NCI-H2029 (cell line): ENCODE data around the gene ADORA3.

Experiments used
- DNase-seq: peaks from one replicate; lab custom pipeline; 2025; lab: John Stamatoyannopoulos, UW

Gene ADORA3

DNA sequence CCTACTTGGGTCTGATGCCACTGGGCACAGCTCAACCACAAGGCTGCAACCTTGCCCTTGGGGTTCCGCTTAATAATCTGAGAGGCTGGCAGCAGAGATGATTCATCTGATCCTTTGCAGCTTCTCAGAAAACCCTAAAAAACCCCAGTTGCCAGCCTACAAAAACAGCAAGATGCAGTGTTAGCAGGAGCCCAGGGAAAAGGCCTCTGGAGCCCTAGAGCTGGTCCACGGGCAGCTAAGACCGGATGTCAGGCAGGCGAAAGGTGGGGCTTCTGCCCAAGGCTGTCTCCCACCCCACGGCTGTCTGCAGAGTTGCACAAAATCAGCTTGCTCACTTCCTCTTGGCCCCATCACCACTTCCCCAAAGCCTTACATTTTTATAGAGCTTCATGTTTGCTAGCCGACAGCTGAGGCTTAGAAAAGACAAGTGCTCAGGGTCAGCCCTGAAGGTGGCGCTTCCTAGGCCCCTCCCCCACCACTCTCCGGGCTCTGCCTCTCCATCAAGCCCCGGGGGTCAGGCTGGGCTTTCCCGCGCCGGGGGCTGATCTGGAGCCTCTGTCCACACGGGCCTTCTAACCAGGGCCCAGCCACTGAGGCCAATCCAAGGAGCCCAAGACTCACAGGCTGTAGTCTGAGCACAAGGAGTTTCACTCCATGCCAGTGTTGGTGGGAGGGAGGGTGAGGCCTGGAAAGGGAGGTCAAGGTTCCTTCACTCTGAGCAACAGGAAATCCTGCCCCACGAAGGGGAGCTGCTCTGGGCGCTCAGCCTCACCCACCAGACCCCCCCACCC, 4.2 kb upstream of the ADORA3 start:
- no peak for DNase-seq

DNA sequence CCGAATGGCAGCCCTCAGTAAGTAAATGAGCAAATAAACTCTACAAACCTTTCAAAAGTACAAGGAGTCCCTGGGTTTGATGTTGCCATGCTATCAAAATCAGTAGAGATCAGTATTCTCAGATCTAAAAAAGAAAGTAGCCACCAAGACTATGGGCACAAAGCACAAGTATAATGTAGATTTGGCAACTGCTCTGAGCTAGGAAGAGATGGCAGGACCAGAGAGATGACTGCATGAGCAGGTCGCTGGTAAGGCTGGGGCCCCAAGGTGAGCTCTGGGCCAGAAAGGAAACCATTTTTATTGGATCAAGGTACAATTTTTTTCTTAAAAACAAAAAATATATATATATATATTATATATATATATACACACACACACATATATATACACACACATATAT, 3.1 kb upstream of the ADORA3 start:
- DNase-seq: no peak

DNA sequence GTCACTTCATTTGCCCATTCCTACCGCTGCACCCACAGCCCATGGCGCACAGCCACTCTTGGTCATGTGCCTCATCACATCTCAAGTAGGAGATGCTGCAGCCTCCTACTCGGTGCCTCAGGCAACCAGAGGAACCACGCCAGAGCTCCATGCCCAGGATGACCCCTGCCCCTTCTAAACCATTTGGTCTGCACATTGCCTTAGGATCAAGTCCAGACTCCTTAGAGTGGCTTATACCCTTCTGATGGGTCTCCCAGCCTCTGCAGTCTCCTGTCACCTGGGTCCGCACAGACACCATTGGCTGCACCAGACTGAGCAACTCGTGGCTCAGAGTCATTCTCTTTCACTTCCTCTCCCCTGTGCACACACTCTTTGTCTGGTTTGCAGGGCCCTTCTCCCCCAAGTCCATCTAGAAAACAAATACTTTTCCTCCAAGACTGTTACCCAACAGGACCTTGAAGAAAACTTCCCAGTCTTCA, 2.2 kb upstream of the ADORA3 start:
- DNase-seq: no peak

DNA sequence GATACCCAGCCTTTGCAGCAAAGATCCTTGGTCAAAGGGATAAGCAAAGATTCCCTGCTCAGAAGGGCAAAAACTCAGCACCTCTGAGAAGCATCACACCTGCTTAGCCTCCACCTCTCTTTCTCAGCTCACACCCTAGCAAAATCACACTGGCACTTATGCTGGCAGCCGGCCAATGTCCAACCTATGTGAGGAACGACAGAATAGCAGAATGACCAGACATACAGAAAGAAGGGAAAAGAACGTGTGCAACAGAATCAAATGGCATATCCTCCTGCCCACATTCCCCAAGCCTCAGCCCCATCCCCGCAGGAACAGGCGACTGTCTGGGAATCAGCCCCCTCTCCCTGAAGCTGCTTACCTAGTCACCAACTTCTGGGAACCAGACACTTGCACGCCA, 664 bp upstream of the ADORA3 start:
- DNase-seq: no peak

DNA sequence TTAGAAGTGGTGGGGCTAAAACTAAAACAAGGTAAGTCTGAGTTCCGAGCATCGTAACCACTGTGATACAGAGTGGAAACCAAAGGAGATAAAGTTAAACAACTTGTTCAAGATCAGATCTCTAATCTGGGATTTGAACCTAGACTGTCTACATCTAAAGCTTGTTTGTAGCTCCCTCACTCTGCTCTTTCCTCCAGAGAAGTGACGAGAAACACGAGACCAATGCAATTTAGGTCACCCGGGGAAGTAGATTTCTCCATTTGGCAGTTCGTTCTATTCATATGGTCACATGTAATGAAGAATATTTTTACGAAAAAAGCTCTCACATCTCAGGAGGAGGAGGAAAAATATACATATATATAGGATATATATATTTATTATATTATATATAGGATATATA, 1.8 kb downstream of the ADORA3 start:
- no peak for DNase-seq

DNA sequence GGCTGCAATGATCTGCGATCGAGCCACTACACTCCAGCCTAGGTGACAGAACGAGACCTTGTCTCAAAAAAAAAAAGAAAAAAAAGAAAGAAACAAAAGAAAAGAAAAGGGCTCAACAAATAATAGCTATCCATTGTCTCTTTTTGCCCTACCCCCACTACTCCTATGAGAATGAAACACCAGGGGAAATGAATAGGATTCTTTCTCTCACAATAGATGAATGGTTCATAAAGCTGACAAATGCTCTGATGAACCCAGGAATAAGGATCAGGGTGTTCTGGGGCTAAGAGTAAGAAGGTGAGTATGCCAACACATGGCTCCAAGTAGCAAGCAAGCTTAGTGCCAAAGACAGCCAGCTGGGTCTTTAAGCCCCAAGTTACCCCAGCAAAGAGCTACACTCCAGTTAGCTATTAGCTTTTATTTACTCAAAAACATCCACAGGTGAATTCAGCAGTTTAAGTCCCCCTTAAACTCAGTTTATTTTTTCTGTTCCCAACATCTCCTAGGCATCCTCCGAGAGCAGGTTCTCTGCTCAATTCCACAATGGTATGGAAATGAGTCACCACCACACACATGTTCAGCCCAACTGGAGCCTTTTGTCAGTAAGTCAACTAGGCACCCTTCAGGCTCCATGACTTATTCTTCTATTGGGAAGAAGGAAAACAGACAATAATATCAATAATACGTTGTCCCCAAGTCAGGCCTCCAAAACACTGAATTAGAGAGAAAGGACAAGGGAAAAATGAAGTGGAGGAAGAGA, 4.2 kb downstream of the ADORA3 start:
- no peak for DNase-seq

DNA sequence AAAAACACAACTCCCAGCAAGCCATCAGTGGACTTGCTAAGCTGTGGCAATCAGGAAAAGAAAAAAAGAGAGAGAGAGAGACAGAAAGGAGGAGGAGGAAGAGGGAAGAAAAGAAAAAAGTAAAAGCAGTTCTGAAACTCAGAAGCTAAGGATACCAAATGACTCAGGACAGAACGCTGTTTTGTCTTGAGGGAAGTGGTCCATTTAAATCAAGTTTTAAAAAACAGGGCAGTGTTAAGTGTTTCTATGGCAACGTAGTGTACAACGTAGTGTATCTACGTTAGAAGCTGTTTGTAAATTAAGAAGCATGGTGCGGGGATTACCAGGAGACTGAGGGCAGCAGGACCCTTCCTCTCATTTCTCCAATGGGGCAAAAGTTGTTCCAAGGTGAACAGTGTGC, 5.8 kb downstream of the ADORA3 start:
- no peak for DNase-seq

DNA sequence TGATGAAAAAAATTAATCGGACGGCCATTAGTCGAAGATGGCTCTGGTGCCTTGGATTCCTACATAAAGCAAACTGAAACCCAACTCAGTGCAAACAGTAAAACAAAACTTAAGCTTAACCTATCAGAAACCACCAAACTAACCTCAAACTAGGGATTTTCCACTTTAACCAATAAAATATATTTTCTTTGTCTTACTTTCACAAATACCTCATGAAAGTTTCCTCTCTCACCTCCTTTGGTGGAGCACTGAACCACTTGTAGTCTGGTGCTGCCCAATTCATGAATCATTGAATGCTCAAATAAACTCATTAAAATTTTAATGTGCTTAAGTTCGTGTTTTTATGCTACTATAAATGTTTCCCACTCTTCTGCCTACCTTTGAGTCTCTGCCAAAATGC, 7.0 kb downstream of the ADORA3 start:
- no peak for DNase-seq

DNA sequence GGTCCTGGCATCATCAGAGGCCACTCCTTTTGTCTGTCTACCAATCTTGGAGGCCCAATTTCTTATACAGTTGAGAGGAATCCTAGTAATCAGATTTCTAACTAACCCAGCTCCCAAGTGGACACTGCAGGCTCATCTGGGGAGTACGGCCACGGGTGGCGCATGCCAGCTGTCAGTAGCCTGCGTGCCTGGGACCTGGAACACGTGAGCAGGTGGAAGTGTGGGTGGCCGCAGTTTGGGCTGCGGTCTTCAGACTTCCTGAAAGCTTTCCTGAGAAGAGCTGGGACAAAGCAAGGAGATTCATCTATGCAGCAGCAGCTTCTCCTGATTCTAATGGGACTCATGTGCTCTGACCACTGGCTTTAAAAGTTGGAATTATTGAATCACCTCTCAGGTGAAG, 12.4 kb downstream of the ADORA3 start:
- DNase-seq: no peak

DNA sequence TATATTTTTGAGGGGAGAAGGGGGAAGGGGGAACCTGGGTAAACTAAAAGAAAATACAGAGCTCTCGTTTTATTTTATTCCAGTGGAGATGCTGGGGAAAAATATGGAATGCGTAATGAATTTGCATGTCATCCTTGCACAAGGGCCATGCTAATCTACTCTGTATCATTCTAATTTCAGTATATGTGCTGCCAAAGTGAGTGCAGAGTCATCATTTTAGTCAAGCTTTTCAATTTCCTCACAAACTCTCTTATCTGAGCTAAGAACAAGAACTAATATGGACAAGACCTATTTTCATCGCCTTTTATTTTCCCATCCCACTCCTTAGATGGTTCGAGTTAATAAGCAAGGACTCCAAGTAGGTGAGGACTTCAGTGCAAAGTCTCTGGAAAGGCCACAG, 13.2 kb downstream of the ADORA3 start:
- DNase-seq: no peak

DNA sequence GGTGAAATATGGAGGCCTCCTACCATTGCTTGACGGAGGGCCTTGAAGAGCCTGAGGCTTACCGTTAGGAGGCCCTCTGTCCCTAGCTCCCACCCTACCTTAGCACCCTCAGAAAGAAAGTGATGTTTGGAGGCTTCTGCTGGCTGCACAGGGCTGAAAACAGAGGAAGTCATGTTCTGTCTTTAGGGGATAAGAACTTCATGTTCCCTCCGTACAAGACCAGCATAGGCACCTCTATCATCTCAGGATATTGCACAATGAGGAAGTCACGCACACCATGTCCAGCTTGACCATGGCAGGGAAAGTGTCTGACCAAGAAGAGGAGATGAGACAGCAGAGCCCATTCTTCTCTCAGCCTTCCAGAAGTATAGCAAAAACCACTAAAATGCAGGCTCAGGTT, 13.8 kb downstream of the ADORA3 start:
- no peak for DNase-seq

DNA sequence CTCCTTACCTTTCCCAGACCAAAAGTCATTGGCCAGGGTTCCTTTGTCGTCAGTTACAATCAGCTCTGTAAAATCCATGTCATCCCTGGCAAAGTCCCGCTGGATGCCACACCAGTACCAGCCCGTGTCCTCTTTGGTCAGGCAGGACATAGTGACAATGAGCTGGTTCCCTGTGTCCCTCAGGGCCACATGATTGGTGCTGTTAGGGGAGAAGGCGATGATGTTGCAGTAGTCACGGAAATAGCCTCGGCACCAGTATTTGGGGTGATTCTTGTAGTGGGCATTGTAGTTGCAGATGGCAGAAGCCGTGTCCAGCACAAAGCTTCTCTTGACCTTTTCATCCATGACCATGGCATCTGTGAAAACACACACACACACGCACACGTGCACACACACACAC, 14.8 kb downstream of the ADORA3 start:
- DNase-seq: no peak

DNA sequence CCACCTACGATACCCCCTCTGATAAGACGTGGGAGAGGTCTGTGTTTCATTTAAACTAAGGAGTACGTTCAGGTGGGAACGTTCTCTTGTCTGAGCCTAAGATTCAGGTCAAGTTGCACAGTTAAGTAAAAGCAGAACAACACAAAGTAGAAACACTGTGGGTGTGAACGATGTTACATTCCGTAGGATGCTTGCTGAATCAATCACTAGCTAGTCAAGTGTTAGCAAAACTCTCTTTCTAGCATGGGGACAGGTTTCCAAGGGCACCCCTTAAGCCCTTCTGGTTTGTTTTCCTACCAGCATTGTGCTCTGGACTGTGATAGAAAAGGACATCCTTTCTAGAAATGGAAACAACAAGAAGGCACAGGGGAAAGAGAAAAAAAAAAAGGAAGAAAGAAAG, 16.3 kb downstream of the ADORA3 start:
- DNase-seq: no peak

DNA sequence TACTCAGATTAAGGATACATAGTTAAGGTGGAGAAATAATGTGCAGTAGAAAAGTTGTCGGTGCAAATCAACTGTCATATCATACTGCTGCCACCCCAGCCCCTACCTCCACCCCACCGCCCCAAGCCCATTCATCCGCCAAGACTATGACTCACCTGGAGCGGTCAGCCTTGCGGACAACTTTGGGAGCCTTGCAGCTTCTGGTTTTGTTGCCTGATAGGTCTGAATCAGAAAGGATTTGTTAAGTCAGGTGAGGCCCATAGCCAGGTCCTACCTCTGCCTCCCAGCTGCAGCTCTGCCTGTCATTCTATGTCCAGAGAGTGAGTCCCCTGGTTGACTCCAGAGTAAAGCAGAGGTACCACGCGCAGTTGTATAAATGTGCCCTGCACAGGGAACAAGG, 17.0 kb downstream of the ADORA3 start:
- DNase-seq: no peak

DNA sequence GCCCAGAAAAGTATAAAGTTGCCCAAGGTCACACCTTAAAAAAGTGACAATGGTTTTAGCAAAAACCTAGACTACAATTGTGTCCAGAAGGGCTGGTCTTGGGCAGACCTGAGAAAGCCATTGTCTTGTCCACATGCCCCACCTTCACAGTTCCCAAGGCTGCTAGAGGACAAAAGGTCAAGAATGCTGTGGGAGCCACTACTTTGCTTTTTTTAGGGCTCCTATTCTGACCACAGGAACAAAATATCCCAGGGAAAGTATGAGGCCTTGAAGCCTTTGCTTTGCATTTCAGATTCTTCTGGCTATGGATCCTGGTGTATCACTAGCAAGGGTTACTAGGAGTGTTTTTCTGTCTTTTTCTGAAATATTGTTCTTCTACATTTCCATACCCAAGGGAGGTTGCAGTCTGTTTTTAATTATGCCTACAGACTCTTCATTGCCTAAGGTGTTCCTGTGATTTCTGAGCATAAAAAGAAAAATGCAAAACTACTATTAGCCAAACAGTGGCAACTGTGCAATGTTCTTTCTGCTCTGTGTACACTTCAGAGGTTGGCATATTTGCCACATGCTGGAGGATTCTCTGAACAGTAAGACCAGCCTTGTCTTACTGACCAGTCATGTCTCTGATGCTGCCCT, 18.9 kb downstream of the ADORA3 start:
- DNase-seq: no peak

DNA sequence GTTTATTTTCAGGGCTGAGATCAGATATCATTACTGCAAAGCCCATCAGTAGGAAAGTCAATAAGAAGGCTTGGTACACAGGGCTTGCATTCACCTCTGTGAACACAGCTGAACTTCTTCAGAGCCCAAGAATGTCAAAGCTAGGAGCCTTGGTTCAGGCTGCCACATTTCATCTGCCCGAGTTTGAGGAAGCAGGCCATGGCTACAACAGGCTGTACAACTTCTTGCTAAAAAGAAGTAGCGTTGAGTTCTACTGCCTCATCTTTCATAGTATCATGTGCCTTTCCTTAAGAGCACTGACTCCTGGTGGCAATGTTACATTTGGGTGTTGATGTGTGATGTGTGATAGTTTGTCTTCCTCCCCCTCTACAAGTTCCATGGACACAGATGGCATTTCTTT, 19.6 kb downstream of the ADORA3 start:
- DNase-seq: no peak

DNA sequence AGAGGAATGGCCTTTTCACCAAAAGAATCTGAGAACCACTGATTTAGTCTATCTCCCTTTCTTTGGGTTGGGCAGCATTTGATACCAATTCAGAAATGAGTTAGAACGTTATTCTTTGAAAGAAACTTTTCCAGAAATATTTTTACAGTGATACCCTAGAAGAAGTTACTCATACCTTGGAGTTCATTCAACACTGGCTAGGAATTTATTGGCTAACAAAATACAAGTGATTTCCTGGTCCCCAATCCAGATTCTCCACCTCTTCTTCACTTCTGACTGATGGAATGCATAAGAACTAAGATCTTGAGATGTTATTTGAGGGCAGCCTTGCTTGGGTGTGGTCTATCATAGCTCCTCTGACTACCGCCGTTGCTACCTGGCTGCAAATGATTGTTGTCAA, 20.3 kb downstream of the ADORA3 start:
- no peak for DNase-seq

DNA sequence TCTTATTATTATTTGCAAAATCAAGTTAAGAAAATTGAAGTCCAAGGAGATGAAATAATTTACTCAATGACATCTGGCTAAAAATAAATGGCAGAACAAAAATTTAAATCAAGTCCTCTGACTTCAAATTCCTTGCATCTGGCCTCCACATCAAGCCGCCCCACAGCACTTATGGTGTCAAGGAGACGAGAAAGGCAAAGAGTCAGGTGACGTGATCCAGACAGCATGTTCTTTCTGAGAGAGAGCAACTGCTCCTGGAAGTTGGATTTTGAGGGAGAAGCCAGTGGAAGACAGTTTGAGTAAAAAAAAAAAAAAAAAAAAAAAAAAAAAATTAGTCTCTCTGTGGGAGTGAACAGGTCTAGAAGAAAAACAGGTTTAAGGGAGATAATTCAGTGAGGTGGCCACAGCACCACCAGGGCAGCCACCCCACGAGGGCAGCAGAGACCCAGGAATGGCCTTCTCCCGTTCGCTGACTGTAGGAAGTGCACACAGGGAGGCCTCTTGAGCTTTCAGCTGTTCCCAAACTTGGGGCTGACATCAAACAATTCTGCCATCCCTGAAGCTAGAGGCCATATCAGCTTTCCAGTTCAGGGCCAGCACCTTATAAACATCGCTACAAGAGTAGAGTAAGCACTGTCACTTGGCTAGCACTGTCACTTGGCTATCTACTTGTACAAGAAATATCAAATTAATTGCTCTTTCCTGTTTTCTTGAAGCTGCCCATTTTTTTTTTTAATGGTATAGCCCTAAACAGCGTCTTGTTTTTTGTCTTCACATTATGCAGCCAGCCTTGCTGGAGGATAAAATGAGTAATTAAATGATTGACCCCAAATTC, 21.8 kb downstream of the ADORA3 start:
- DNase-seq: peak; percentile 15

DNA sequence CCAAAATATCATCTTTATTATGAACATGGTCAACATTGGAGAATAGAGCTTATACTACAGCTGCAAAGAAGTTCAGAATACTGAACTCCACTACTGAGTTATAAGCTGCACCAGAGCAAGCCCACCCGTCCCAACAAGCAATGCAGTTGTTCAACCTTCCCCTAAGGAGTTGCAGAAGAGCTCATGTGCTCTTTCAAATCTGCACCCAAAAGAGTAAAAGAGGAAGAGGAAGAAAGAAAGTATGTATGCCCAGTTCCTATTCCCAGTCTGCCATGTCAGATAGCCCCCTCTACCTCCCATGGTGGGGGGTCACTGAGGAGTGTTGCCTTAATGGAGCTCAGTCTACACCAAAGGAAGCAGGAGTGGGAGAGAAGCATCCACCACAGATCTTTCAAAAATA, 22.8 kb downstream of the ADORA3 start:
- no peak for DNase-seq

DNA sequence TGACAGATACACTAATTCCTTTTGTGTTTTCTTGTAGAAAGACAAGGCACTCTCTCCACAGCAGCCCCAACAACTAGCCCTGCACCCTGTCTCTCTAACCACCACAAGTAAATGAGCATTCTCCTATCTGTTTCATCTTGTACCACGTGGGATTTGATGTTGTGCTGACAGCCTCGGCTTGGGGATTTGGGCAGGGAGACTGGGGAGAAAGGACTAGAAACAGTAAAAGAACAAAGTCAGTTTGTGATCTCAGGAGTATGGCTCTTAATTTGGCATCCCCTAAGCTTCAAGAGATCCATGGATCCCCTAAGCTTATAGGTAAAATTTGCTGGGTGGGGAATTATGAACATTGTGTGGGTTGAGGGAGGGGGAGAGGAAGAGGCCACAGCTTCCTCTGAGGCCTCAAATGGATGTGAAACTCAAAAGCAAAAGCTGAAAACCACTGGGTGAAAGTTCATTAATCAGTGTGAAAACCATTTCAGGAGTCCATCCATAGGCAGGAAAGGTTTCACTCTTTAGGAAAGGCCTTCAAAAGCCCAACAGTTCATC, 26.6 kb downstream of the ADORA3 start:
- DNase-seq: no peak

DNA sequence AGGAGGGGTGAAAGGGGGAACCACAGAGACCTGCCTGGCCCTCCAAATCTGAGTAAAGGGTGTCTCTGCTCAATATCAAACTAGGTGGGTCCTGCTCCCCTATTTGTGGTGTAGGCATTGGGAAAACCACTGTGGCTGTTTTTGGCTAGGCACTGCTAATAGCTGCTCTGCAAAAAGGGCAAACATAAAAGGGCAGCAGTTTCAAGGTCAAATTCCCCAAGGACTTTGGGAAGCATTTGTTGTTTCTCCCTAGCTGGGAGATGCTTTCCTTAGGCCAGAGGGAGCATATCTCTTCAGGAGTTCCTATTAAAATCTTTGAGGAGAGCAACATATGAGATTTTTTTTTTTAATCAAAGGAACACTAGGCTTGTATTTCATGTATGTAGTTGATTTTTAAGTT, 27.2 kb downstream of the ADORA3 start:
- no peak for DNase-seq

DNA sequence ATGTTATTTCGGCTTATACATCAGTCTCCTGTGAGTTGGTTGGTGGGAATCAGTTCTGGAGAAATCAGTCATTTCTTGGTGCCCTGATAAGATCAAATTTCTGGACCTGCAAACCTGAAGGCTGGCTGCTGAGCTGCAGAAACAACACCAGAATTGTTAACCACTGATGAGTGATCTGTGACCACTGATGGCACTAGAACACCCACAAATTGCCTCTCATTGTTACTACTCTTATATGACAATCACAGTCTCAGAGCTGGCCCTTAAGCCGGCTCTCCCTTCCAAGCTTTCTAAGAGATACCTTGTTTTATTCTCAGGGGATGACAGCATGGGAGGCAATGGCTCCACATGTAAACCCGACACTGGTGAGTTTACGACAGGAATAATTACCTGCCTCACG, 27.7 kb downstream of the ADORA3 start:
- DNase-seq: no peak
